ENCODE data around the gene SH3GL2.

The SH3GL2 gene

GRCh38 chr9:17802249-17802857 is 223.5 kb downstream of the SH3GL2 start:
- Histone ChIP-seq H3K4me3 (ENCODE audit: low read depth, low read length) (no peak overlapping the region), H3K27me3 (ENCODE audit: insufficient read depth, low read depth, severe bottlenecking) (no peaks in the 10 kb centered on the region), H3K27ac (no peak overlapping the region), H3K36me3 (0 out of 2 replicates have a peak, but pooled peaks cover 3% of the 10 kb centered on the region), H3K9me3 (ENCODE audit: severe bottlenecking) (no peaks in the 10 kb centered on the region)
- DNase-seq = no peak
- TF ChIP-seq CTCF (IDR thresholded peaks at IDR 0.05; ENCODE audit: low read depth, low read length) = peak; percentile 18; the same call in 1 of the 2 replicates

- no peaks in the 10 kb centered on the region for H3K9me3 ChIP-seq (ENCODE audit: severe bottlenecking)
- no peak for TF ChIP-seq CTCF (IDR thresholded peaks at IDR 0.05; ENCODE audit: low read depth, low read length)
- no peak overlapping the region for H3K27ac ChIP-seq
- no peak for DNase-seq
- no peak overlapping the region for H3K4me3 ChIP-seq (ENCODE audit: low read depth, low read length)
- H3K36me3 ChIP-seq = no peaks in the 10 kb centered on the region
- H3K27me3 ChIP-seq (ENCODE audit: insufficient read depth, low read depth, severe bottlenecking) = no peaks in the 10 kb centered on the region
These were observed 228.9 kb downstream of the SH3GL2 start for GRCh38 chr9:17807613-17808282.

- Histone ChIP-seq H3K4me3 (ENCODE audit: low read depth, low read length) (no peak overlapping the region), H3K9me3 (ENCODE audit: severe bottlenecking) (no peaks in the 10 kb centered on the region), H3K27me3 (ENCODE audit: insufficient read depth, low read depth, severe bottlenecking) (no peaks in the 10 kb centered on the region), H3K27ac (no peak overlapping the region), H3K36me3 (no peaks in the 10 kb centered on the region)
- DNase-seq = no peak
- TF ChIP-seq CTCF (IDR thresholded peaks at IDR 0.05; ENCODE audit: low read depth, low read length) = no peak
These were observed 231.5 kb downstream of the SH3GL2 start for GRCh38 chr9:17810317-17810716.

GRCh38 chr9:17810728-17811571 is 232.1 kb downstream of the SH3GL2 start:
- no peaks in the 10 kb centered on the region for H3K36me3 ChIP-seq
- H3K27me3 ChIP-seq (ENCODE audit: insufficient read depth, low read depth, severe bottlenecking) = no peaks in the 10 kb centered on the region
- DNase-seq = peak; percentile 50

GRCh38 chr9:17813798-17814197 is 234.9 kb downstream of the SH3GL2 start:
- H3K36me3 ChIP-seq = no peaks in the 10 kb centered on the region
- no peak overlapping the region for H3K4me3 ChIP-seq (ENCODE audit: low read depth, low read length)
- no peaks in the 10 kb centered on the region for H3K27me3 ChIP-seq (ENCODE audit: insufficient read depth, low read depth, severe bottlenecking)
- no peak for TF ChIP-seq CTCF (IDR thresholded peaks at IDR 0.05; ENCODE audit: low read depth, low read length)
- no peaks in the 10 kb centered on the region for H3K9me3 ChIP-seq (ENCODE audit: severe bottlenecking)
- DNase-seq = no peak
- no peak overlapping the region for H3K27ac ChIP-seq

More at GRCh38 chr9:17810728-17811571, 232.1 kb downstream of the SH3GL2 start:
- peak; percentile 66 for TF ChIP-seq CTCF (IDR thresholded peaks at IDR 0.05; ENCODE audit: low read depth, low read length)
- Histone ChIP-seq H3K9me3 (ENCODE audit: severe bottlenecking) (no peaks in the 10 kb centered on the region), H3K27ac (no peak overlapping the region), H3K4me3 (ENCODE audit: low read depth, low read length) (no peak overlapping the region)
